Measurements from ENCODE around the gene PRKCE.

PRKCE gene

DNA sequence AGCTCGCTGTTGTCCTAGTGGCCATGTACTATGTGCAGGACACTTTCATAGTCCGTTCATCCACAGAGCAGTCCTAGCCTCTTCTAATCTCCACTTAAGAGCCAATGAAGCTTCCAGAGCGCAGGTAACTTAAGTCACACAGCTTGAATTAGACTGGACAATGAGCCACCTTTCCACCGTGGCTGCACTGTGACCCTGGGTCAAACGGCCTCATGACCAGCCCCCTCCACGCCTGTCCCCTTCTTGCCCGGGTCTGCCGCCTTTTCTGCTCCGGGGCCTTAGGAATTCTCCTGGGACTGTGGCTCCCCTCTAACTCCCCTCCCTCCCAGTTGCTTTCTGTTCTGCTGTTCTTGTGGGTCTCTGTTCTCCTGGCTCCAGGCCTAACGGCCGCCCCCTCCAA is 8.4 kb upstream of the PRKCE start:
- POLR2A ChIA-PET (ENCODE audit: low non-redundant PET), result interaction anchor here (1.1 kb wide), 1 partner anchor 136 kb away, joined by 3 read pairs; no protein-coding TSS in a partner anchor
- H3K27ac ChIP-seq, result peak overlapping the region; percentile 29
- CTCF ChIA-PET, result interaction anchor here (0.6 to 0.9 kb wide), 2 partner anchors 120 to 199 kb away, joined by 3 to 4 read pairs; no protein-coding TSS in a partner anchor
- no peak for TF ChIP-seq CTCF (conservative IDR thresholded peaks at IDR 0.05; ENCODE audit: low read depth)
- DNase-seq (ENCODE audit: low spot score), result no peak

- POLR2A ChIA-PET (ENCODE audit: low non-redundant PET), result no interaction called here
- TF ChIP-seq CTCF (conservative IDR thresholded peaks at IDR 0.05; ENCODE audit: low read depth), result peak; percentile 93
- CTCF ChIA-PET, result interaction anchor here (0.6 to 1.2 kb wide), 3 partner anchors 119 to 198 kb away, joined by 3 to 8 read pairs (median 4); no protein-coding TSS in a partner anchor
- peak; percentile 80 for DNase-seq (ENCODE audit: low spot score)
- H3K27ac ChIP-seq, result peak overlapping the region; percentile 29
Measured at GRCh38 chr2:45643543-45644542, 7.6 kb upstream of the PRKCE start.

DNA sequence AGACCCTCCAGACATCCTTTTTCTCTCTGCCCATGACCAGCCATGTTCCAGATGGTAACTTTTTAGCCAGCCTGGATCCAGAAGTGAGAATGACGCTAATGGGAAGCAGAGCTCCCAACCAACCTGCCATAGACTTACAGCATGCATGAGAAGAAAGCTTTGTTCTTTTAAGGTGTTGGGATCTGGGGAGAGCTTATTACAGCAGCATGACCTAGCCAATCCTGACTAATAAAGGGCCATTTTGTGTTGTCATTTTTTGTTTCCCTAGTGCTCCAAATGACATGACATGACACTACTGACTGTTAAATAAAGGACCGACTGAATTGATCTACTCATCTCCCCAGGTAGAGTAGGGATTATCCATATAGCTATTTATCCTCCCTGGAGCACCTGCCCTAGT is 5.2 kb upstream of the PRKCE start:
- TF ChIP-seq CTCF (conservative IDR thresholded peaks at IDR 0.05; ENCODE audit: low read depth), result no peak
- ChIA-PET CTCF (interaction anchor here (0.5 to 0.7 kb wide), 3 partner anchors 425 to 670 kb away, joined by 3 to 4 read pairs (median 4); no protein-coding TSS in a partner anchor), POLR2A (ENCODE audit: low non-redundant PET) (no interaction called here)
- no peak for DNase-seq (ENCODE audit: low spot score)
- H3K27ac ChIP-seq, result no peak overlapping the region

GRCh38 chr2:45647356-45647755 is 4.1 kb upstream of the PRKCE start:
- H3K27ac ChIP-seq, result no peak overlapping the region
- ChIA-PET CTCF (no interaction called here), POLR2A (ENCODE audit: low non-redundant PET) (no interaction called here)
- DNase-seq (ENCODE audit: low spot score), result no peak
- no peak for TF ChIP-seq CTCF (conservative IDR thresholded peaks at IDR 0.05; ENCODE audit: low read depth)

DNA sequence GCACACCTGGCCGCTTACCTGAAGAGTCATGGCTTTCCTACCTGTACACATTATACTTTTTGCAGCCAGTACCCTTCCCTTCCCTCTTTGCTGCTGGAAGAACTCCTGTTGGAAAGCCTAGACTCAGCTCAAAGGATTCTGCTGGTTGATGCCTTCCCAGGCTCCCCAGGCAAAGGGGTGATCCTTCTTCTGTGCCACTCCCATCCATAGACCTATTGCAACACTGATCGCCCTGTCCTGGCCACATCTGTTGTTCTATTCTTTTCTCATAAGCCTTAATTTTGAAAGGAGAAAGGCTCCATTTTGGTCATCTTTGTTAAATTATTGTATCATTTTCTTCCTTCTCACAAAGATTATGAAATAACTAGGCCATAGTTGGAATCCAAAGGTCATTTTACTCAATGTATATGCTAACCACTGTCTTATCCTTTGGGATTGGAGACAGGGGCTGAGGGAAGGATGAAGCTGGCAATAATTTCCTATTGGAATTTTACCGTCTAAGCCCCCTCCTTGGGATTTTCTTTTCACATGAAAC is 3.4 kb upstream of the PRKCE start:
- POLR2A ChIA-PET (ENCODE audit: low non-redundant PET), result no interaction called here
- CTCF ChIA-PET, result no interaction called here
- no peak for DNase-seq (ENCODE audit: low spot score)
- TF ChIP-seq CTCF (conservative IDR thresholded peaks at IDR 0.05; ENCODE audit: low read depth), result no peak
- no peak overlapping the region for H3K27ac ChIP-seq

DNA sequence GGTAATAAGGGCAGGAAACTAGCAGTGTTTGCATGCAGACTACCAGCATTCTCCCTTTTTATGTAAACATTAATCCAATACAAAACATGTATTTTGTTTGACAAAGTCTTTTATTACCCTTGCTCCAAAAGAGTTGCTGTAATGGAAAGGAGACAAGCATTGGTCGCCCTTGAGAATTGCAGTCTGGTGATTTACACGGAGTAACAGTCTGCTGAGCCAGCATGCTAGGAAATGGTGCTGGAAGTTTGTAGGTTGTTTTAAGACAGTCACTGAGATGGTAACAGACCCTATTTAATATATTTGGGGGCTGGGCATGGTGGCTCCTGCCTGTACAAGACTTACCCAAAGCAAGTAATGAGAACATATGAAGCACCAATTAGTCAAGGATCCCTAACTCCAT is 2.8 kb upstream of the PRKCE start:
- no peak overlapping the region for H3K27ac ChIP-seq
- no peak for DNase-seq (ENCODE audit: low spot score)
- POLR2A ChIA-PET (ENCODE audit: low non-redundant PET), result no interaction called here
- CTCF ChIA-PET, result no interaction called here
- TF ChIP-seq CTCF (conservative IDR thresholded peaks at IDR 0.05; ENCODE audit: low read depth), result no peak

Data from RWPE1 (cell line).